ENCODE results near the gene ENPP4. TPM values are rescaled to one million over a fixed set of nuclear protein-coding genes. Genes with fewer than 3 reads are reported as not detected.
A peak's percentile ranks its signal among the peaks of the same experiment; 100 is the strongest.
"Not testable (repeated sequence)": the region's sequence is repeated elsewhere in the genome, so short reads cannot be mapped to it uniquely, and the experiment has no call there.

The ENPP4 gene
- polyA plus RNA-seq, 1 donor: 35.0 TPM

DNA sequence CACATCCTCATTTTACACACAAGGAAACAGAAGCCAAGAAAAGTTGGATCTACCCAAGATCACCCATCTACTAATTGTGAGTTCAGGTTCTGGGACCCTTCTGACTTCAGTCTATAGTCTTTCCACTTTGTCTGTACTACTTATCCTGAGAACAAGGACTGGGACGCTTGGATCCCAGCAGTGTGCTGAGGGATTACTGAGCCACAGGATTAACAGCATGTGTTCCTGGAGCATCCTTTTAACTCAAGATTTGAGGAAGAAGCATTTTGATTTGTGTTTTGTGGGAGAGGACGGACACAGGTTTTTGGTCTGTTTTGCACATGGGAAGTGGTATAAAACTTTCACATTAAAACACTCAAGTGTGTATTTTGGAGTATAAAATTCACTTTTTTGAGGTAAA is 4.4 kb downstream of the ENPP4 start:
- no peak for DNase-seq

DNA sequence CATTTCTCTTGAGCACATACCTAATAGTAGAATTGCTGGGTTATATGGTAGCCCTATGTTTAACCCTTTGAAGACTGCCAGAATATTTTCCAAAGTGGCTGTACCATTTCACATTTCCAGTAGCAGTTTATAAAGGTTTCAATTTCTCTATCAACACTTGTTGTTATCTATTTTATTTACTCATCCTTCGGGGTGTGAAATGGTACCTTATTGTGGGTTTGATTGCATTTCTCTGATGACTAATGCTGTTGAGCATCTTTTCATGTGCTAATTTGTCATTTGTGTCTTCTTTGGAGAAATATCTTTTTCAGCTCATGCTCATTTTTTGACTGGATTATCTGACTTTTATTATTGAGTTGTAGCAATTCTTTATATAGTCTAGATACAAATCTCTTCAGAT is 5.4 kb downstream of the ENPP4 start:
- no peak for DNase-seq

DNA sequence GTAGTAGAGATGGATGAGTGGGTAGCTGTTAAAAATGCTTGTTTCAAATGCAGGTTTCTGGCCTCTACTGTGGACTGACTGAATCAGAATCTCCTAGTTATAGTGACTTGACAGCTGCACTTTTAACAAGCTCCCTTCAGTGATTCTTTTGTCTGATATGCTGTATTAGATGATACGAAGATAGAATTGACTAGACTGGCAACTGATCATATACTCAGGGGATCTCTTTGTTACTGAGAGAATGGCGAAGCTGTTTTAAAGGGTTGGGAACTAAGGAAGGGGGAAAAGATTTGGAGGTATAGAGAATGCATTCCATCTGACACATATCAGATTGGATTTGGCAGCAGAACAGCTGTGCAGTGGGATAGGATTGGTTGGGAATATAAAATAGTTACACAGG is 7.0 kb downstream of the ENPP4 start:
- DNase-seq: no peak

DNA sequence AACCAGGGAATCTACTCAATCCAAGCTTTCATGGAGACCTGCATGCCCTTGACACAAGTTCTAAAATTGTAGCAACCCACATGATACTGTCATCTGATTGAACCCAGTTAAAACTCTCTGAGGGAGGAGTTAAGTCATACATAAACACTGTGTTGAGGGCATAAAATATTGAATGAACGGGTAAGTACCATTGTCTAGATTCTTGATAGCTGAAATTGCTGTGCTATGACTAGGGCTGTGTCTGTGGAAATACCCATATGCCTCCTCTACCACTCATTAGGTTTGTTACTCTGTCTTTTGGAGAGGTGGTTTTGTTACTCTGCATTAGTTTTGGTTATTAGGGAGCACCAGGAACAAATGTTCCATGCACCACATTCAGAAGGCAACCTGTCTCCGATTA is 7.6 kb downstream of the ENPP4 start:
- no peak for DNase-seq

DNA sequence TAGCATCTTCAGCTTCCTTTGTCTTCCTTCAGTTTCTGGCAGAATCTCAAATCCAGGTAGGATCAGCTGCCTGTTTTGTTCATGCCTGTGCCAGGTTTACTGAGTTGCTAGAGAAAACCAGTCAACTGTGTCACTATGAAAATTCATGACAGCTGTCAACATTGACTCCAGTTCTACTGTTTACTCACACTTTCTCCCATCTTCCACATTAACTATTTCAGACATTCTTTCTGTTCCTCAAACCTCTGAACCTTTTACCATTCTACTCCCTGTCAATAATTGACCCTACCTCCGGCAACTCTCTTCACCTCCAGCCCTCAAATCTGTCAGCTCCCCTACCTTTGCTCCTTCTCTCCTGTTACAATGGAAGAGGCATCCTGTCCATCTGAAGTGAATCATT is 8.5 kb downstream of the ENPP4 start:
- DNase-seq: no peak

DNA sequence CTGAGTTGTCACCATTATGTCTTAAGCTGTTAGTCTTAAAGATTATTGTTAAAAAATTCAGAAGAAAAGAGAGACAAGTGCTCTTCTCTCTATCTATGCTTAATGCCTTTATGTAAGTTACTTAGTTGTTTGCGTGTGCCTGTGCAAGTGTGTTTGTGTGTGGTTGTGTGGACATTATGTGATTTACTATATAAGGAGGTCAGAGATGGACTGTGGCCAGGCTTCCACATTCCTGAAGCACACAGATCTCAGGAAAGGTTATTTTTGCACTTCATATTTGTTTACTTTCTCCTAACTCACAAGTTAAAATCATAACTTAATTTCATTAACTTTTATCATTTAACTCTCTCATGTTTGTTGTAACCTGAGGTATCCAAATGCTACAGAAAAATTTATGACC is 14.5 kb downstream of the ENPP4 start:
- DNase-seq: no peak

DNA sequence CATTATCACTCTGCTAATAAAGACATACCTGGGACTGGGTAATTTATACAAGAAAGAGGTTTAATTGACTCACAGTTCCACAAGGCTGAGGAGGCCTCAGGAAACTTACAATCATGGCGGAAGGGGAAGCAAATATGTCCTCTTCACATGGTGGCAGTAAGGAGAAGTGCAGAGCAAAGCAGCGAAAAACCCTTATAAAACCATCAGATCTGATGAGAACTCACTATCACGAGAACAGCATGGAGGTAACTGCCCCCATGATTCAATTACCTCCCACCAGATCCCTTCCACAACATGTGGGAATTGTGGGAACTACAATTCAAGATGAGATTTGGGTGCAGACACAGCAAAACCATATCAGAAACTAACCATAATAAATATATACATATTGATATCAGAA is 19.3 kb downstream of the ENPP4 start:
- not testable (repeated sequence) for DNase-seq

DNA sequence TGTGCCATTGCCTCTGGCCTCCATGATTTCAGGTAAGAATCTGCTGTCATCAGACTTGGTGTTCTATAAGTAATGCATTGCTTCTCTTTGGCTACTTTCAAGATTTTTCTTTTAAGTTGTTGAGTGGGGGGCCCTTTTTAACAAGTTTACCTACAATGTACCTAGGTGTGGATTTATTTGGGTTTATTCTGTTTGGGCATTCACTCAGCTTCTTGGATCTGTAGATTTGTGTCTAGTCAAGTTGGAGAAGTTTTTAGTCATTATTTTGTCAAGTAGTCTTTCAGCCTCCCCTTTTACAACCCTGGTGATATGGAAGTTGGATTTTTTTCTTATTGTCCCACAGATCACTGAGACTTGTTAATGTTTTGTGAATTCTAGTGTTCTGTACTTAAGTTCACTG is 26.9 kb downstream of the ENPP4 start:
- DNase-seq: no peak

DNA sequence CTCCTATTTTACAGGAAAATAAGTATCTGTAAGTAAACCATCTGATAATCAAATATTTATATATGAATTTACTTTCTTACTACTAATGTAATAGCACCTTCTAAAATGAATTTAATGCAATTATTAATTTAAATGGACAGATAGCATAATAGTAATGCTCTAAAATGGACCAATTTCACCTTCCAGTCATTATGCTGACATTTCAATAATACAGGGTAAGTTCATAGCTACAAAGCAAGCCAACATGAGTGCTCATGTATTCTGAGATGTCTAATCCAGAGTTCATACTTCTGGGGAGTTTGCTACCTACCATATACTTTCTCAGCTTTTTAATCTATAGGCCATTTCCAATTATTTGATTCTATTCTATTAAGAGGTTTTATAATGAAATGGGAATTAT is 29.4 kb downstream of the ENPP4 start:
- DNase-seq: no peak

DNA sequence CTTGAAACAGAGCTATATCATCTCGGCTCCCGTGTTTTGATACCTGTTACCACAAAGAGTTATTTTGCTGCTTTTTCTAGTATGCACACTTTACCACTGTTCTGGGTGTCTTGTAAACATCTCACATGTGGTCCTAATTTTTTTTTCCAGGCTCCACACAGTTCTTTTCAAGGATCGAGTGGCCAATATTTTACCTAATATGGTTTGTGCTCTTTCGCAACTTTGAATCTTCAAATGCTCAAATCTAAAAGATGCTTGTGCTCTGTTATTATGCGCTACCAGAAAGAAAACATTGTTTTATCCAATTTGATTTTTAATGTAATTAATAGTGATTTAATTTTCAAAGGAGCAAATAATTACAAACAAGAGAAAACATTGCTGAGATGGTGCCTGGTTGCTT is 30.3 kb downstream of the ENPP4 start:
- DNase-seq: no peak

DNA sequence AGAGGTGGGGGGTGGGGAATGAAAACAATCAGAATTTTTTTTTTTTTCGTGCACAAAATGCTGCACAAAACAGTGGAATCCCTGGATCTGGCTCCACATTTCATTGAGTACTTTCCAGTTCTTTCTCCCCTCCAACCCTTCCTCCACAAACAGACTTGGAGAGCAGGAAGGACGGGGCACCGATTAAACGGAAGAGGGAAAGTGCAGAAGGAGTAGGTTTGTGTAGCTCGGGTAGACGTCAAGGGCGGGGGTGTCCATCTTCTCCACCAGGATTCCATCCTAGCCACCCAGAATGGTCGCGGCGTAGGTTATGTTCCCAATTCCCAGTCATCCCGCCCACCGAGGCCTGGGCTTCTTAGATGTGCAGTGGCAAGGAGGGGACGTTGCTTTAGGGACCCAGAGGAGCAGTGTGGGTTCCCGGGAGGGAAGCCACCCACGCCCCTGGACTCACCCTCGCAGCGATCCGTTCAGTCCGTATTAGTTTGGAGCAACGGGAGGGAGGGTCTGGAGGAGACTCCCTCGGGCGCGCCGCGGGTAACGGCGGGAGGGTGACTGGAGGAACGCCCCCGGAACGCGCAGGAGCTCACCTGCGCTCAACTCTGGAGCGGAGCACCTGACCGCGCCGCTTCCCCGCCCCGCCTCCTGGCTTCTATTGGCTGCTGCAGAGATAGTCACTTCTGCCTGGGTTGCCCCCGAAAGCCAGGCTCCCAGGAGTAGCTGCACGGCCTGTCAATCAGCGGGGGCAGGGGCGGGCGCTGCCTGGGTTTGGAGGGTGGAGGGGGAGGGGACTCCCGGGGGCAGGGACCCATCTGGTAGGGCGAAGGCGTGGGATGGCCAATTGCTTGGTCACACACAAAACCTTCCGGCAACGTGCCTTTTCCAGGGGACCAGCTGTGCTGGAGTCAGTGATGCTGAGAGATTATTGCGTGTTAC is 40.8 kb downstream of the ENPP4 start, which contains the start of gene ENPP5:
ENPP5 (minus strand) TSS at position 624 of the 933 bp plus-strand sequence. CDS start 2,718 bp downstream, outside the sequence.
- peak; percentile 41 for DNase-seq

DNA sequence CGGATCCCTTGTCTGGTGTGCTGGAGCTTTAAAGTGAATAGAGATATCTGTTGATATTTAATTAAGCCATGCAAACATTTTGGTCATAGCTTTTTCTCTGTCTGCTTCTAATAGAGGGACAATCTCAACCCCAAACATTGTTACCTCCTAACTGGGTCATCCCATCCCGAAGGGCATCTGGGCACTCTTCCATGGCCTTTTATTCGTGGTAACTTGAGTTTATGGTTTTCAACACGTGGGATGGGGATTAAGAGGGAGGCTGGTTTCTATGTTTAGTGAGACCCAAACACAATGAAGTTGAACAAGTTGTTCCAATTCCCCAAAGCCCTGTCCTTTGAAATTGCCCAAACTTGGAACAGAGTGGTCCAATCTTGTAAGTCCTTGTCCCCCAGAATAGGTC is 42.4 kb downstream of the ENPP4 start:
- DNase-seq: no peak

DNA sequence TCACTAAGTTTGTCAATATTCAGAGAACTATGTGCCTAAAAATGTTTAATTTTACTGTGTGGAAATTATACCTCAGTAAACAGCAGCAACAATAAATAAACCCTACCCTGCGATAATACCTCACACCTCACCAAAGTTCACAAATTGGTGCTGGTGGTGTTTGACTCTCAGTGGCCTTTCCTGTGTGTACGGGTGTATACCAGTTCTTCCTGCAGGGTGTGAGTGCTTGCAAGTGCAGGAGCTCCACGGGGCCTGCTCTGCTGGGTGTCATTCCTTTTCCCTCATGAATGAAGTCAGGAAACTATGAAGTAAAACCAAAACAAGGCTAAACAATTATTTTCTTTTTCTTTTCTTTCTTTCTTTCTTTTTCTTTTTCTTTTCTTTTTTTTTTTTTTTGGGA is 45.1 kb downstream of the ENPP4 start:
- DNase-seq: no peak

DNA sequence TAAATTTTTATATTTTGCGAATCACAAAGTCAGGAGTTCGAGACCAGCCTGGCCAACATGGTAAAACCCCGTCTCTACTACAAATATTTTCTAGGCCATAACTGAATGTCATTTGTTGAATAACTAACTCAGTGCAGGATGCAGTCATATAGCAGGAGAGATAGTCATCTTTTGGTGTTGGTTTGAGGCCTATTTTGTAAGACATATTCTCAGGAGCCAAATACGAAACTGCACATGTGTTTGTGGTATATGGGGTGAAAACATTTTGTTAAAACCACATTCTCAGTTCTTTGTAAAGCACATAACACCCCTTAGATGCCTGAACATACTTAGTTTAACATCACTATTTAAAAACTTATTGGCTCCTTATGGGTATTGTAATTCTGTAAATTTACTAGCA is 45.7 kb downstream of the ENPP4 start:
- DNase-seq: no peak

DNA sequence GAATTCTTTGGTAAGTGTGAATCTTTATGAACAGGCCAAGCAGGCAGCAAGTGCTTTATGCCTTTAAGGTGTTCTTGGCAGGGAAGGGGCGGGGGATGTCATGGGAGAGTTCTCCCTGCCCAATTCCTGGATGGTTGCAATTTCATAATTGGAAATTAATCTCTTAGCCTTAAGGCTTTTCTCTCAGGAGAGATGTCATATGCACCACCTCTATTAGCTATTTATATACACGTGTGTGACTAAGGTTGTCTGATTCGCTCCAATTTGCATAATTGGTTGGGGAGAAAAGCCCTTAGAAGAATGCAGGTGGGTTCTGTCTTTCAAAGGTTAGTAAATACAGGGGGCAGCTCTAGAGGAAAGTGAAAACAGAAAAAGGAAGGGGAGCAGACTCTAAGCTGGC is 46.2 kb downstream of the ENPP4 start:
- DNase-seq: no peak

DNA sequence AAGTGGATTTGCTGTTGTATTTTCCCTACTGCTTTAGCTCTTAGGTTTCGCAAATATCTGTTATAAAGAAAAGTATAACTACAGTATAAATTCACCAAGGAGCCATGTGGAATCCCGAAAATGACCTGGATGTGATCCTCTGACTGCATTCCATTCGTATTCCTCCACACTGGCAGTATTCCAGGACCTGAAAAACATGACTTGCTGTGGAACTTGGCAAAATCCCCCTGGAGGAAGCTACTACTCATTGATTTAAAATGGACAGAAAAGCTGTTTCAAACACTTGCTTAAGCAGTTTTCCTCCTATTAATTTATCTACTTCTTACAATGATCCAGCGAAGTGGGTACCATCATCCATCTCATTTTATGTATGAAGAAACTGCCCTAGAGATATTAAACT is 54.3 kb downstream of the ENPP4 start:
- DNase-seq: peak; percentile 39

DNA sequence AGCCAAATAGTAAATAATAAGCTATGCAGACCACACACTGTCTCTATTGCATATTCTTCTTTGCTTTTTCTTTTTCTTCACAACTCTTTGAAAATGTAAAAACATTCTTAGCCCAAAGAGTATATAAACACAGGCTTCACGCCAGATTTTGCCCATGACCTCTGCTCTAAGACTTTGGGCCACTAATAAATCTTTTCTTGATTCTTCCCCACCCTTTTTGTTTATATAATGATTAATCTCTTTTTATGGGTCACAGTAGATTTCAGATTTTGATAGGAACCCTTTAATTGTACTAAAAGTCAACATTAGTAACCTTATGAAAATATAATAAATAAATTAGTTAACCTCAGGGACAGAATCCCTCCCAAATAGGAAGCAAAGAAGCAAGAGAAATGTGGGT is 56.8 kb downstream of the ENPP4 start:
- no peak for DNase-seq

DNA sequence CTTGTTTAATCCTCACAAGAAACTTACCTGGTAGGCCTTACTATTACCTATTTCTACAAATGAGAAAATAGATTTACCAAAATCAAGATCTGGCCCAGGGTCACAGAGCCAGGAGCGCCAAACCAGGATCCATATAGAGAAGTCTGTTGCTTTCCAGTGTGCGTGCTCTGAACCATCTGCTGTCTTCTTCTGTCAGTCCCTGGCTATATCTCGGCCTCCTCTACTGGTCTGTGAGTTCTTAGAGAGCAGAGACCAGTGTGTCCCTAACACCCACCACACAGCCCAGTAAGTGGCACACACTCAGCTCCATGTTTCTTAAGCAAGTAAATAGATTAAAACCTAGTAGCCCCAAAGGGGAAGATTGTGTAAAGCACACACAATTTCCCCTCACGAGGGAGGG is 59.9 kb downstream of the ENPP4 start:
- no peak for DNase-seq

DNA sequence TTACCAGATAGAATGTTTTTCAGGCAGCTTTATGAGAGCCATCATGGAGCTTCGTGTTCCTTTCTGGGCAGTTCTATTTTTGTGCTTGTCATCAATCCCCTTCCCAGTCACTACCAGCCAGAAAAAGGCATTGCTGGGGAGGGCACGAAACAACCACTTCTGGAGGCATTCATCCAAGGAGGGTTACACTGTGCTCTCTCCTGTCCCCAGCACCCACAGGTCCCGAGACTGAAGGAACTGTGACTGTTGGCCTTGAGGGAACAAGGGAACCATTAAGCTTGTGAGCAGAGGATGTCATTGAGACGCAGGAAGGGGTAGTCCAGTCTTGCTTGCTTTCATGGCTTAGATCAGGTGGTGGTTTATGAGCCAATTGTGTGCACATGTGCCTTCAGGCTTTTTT is 61.1 kb downstream of the ENPP4 start:
- no peak for DNase-seq

DNA sequence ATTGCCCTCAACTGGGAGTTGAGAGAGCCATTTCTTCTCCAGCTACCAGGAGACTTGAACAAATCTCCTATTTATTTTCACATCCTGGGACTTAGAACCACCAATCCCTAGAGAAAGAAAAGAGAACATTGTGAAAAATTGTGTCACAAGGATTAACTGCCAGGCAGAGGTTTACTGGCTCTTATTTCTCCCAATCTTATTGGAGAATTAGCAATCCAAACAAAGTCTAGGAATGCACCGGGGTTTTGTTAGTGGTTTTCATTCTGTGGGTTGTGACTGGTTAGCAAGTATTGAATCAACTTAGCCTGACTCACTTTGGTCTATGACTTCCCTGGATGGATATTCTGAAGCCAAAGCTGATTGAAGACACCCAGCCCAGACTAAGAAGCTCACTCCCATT is 62.2 kb downstream of the ENPP4 start:
- no peak for DNase-seq

All from hindlimb muscle (tissue), 1 donor.